HL-60/S4 treated with phorbol 12-myristate 13-acetate at 8.2 ng/mL for 4 days and 3 days (cell line): ENCODE data around the gene ZNF644.
"Not testable (repeated sequence)": the region's sequence is repeated elsewhere in the genome, so short reads cannot be mapped to it uniquely, and the experiment has no call there.

ENCODE experiments used
- in situ Hi-C: fragments of 300-500 bp; cut with MboI; formaldehyde crosslinking; loops from 2 replicates; pipeline ENCODE4 v1.15.0; 2022; ENCODE audit warnings: low sequenced_read_pairs

The ZNF644 gene

DNA sequence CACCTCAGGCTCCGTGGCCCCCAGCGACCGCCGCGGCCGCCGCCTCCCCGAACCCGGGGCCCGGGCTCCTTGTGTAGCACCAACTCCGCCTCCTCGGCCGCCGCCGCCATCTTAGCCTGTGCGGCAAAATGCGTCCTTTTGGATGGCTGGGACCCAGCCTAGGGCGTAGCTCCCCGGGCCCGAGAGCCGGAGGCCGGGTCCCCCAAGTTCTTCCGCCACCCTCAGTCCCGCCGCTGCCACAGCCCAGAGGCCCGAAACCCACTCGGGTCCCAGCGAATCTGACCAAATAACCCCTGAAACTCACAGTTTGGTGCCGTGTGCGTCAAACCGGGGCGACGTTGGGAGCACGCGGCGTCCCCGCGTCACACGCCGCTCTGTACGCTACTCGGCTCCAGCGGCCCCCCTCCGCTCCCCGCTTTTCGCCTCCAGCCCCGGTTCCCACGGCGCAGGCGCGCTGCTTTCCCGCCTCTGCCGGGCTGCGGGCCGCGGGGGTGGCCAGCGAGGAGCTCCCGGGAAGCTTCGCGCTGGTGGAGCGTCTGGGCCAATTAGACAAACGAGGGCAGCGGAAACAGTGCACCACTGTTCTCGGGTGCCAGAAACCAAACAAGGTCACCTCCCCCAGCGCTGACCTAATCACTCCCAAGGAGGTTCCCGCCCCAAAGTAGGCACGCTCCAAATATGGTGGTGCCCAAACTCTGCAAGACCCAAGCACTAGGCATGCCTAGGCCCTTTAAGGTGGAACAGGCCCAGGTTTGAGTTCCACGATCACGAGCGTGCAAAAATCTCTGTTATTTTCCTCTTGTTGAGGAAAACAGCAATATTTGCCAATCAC lies at the start of gene ZNF644:
TSS of gene ZNF644 (minus strand) at position 350 of the 832 bp plus-strand sequence. CDS start 39,682 bp downstream, outside the sequence.
- in situ Hi-C loops: no loop called here

GRCh38 chr1:91070298-91070697 lies 48.5 kb upstream of the ZNF644 start:
- in situ Hi-C loops: no loop called here

- in situ Hi-C loops: no loop called here
Measured at GRCh38 chr1:91066538-91066937, 44.7 kb upstream of the ZNF644 start.

DNA sequence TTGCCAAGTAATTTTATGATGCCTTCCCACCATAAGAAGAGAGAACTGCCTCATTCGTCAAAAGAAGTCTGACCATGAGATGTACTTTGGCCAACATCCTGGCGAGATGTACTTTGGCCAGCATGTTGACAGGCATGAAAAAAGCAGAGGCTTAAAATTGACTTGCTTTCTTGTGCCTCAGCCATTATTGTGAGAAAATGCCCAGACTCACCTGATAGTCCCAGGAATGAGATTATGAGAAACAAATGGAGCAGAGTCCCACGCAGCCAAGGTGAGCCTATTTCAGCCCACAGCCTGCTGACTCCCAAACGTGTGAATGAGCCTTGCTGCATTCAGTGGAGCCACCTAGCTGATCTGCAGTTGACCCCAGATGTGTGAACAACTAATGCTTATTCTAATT lies 43.5 kb upstream of the ZNF644 start:
- in situ Hi-C loops: no loop called here

GRCh38 chr1:91063403-91063802 lies 41.6 kb upstream of the ZNF644 start:
- in situ Hi-C loops: not testable (repeated sequence)

GRCh38 chr1:91059157-91059556 lies 37.3 kb upstream of the ZNF644 start:
- in situ Hi-C loops: no loop called here

DNA sequence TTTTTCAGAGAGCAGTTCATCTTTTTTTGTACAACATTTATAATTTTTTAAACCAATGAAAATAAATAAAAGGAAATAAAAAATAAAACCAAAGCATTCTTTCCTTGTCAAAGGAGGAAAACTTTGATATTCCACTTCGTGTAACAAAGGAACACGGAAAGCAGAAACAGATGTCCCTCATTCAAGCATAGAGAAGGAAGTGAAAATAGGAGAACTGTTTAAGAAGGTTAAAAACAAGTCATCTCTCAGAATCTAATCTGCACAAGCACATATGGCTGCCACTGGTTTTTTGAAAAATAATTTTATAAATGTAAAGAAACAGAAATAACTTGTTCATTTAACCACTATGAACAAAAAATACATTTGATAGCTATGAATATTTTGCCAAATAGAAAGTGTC lies 35.9 kb upstream of the ZNF644 start:
- in situ Hi-C loops: no loop called here

DNA sequence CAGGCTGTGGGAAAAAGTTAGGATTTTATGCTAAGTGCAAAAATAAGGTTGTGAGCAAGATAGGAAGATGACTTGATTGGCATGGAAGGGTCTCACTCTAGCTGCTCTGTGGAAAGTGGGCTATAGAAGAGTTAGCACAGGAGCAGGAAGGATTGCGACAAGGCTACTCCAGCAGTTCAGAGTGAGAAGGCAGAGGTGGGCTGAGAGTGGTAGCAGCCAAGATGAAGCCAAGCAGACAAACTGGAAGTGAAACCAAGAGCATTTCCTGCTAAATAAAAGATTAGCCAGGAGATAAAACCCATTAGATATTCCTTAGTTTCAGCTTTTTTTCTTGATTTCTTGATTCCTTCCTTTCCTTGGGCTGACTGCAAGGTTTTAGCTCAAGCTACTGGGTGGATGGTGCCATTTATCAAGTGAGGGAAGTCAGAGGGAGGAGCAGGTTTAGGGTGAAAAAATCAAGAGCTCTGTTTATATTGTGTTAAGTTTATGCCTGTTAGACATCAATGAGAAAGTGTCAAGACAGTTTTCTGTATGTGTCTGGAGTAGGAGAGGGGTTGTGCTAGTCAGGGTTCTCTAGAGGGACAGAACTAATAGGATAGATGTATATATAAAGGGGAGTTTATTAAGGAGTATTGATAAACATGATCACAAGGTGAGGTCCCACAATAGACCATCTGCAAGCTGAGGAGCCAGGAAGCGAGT lies 33.1 kb upstream of the ZNF644 start:
- in situ Hi-C loops: no loop called here

DNA sequence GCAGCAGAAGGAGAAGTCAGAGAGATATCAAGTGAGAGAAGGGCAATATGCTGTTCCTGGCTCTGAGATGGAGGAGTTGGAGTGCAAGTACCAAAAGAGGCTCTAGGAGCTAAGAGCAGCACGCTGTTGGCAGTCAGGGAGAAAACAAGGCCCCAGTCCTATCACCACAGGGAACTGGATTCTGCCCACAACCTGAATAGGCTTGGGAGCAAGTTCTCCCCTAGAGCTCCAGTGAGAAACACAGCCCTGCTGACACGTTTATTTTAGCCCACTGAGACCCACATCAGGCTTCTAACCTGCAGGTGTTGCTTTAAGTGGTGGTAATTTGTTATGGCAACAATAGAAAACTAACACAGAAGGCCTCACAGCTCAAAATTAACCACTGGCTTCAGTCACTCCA lies 31.8 kb upstream of the ZNF644 start:
- in situ Hi-C loops: no loop called here

DNA sequence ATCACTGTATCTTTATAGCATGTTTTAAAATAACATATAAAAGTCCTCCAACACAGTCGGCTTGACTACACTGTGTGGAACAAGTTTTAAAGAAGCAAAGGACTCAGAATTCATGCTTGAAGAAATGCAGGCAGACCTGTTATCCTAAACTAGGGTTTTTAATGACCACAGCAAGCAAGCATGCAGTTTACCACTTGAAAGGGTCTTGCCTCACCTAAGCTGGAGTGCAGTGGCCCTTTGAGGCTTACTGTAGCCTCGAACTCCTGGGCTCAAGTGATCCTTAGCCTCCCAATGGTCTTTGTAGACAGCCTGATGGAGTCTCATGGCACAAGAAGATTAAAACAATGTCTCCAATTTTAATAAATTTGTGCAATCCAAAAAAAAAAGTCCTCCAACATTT lies 27.7 kb upstream of the ZNF644 start:
- in situ Hi-C loops: not testable (repeated sequence)

GRCh38 chr1:91046766-91047165 lies 24.9 kb upstream of the ZNF644 start:
- in situ Hi-C loops: no loop called here

DNA sequence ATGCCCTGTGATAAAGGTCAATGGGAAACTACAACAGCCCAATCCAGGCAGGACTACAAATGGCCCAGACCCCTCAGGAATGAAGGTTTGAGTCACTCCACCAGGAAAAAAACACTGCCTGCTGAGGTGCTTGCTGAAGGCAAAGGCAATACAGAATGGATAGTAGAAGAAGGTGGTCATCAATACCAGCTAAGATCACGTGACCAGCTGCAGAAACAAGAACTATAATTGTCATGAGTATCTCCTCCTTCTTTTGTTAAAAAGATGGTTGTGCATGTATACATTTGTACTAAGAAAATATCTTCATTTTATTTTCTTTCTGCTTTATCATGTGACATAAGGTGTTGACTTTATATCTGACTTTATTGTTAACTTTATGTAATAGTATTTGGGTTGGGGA lies 23.4 kb upstream of the ZNF644 start:
- in situ Hi-C loops: no loop called here

- in situ Hi-C loops: not testable (repeated sequence)
Measured at GRCh38 chr1:91044776-91045175, 22.9 kb upstream of the ZNF644 start.

GRCh38 chr1:91042372-91042771 lies 20.5 kb upstream of the ZNF644 start:
- in situ Hi-C loops: not testable (repeated sequence)

GRCh38 chr1:91038582-91038981 lies 16.7 kb upstream of the ZNF644 start:
- in situ Hi-C loops: no loop called here

DNA sequence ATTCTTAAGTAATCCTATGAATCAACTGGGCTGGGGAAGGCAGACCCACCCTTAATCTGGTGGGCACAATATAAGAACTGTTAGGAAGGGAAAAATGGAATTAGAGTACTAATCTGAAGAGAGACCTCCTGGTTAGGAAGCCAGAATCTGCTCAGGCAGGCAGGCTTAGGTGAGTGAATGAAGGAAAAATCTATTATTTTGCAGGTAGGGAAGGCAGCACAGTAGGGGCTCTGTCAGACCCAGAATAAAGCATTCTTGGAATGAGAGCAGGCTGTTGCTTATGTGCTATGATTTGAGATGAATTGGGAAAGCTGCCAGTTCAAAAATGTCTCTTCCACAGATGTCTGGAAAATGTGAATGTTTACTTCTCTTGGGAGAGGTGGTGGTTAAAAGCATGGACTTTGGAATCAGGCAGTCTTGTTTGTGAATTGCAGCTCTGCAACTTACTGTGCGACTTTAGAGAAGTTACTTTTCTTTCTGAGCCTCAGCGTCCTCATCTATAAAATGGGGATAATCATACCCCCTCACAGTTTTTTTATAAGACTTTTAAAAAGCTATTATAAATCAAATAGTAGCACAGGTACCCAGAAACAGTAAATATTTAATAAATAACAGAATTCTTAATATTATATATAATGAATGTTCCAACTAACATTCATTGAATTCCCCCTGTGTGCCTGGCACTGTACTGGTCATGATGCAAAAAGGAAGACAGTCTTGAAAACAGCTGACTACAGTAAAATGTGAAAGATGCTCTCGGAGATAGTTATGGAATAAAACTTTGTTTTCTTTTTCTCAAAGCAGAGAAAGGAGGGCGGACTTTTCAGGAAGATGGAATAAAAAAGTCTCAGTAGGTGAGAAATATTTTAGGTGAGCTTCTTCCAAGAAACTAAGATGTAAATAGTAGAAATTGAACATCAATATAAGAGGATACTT lies 15.3 kb upstream of the ZNF644 start:
- in situ Hi-C loops: no loop called here

DNA sequence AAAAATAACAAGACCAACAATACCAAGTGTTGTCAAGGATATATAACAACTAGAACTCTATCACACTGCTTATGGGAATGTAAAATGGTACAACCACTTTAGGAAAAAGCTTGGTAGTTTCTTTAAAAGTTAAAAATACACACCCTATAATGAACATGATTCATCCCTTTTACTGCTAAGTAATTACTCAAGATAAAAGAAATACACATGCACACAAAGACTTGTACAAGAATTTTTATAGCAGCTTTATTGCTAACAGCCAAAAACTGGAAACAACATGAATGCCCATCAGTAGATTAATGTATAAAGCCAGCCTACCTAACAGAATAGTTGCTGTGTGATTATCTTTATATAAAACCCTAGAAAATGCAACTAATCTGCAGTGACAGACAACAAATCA lies 10.5 kb upstream of the ZNF644 start:
- in situ Hi-C loops: no loop called here

GRCh38 chr1:91031081-91031480 lies 9.2 kb upstream of the ZNF644 start:
- in situ Hi-C loops: no loop called here

DNA sequence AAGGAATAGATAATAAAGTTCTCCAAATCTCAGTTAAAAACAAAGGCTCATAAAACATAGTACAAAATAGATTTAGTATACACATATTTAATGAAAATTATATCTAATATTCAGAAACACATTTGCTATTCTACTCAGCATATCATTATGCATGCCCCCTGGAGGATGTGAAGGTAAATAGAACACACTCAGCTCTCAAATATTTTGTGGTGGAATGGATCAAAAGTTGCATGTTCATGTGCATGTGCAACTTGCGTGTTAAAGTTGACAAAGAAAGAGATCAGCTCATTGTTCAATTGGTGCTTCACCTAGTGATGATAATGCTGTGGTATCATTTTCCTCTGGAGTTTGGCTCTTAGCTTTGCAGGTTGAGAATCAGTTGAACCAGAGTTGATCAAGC lies 4.9 kb upstream of the ZNF644 start:
- in situ Hi-C loops: no loop called here

GRCh38 chr1:91026320-91026719 lies 4.5 kb upstream of the ZNF644 start:
- in situ Hi-C loops: no loop called here

DNA sequence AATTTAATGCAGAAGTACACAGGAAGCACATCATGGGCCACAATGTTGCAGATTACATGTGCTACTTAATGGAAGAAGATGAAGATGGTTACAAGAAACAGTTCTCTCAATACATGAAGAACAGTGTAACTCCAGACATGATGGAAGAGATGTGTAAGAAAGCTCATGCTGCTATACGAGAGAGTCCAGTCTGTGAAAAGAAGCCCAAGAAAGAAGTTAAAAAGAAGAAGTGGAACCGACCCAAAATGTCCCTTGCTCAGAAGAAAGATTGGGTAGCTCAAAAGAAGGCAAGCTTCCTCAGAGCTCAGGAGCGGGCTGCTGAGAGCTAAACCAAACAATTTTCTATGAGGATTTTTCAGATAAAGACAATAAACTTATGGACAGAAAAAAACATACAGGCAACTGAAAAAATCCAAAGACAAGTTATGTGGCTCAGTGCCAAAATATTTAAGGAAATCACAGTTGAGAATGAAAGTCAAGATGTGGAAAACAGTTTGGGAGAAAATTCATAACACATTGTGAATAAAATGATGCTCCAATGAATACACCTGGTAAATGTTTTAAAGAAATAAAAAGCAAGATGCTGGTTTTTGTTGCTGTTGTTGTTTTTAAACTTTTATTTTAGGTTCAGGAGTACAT lies 2.8 kb upstream of the ZNF644 start:
- in situ Hi-C loops: no loop called here
